HG03565 (cell line): ENCODE data around the gene COL5A2.

ENCODE experiments used
- ATAC-seq: cut with Tn5 transposase; IDR thresholded peaks from one replicate; pipeline ENCODE4 v1.9.1; 2021; ENCODE audit warnings: mild to moderate bottlenecking, moderate library complexity; ENCODE audit not compliant: unreplicated experiment

COL5A2 gene

DNA sequence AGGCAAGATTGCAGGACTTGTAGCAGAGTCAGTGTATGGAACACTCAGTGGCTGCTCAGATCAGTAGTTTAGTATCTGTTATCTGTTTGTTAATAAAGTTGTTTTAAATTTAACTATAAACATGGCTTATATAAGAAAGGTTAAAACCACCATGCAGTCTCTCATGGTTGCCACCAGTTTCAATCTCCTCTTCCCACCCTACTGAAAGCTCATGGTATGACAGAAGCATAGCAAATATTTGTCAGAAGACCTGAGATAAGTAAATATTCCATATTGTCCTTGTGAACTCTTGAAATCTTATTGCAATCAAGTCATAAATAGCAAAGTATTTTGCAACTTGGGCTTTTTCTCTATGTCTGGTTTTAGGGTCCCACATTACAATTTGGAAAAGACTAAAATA is 2.1 kb upstream of the COL5A2 start:
- ATAC-seq, result no peak

DNA sequence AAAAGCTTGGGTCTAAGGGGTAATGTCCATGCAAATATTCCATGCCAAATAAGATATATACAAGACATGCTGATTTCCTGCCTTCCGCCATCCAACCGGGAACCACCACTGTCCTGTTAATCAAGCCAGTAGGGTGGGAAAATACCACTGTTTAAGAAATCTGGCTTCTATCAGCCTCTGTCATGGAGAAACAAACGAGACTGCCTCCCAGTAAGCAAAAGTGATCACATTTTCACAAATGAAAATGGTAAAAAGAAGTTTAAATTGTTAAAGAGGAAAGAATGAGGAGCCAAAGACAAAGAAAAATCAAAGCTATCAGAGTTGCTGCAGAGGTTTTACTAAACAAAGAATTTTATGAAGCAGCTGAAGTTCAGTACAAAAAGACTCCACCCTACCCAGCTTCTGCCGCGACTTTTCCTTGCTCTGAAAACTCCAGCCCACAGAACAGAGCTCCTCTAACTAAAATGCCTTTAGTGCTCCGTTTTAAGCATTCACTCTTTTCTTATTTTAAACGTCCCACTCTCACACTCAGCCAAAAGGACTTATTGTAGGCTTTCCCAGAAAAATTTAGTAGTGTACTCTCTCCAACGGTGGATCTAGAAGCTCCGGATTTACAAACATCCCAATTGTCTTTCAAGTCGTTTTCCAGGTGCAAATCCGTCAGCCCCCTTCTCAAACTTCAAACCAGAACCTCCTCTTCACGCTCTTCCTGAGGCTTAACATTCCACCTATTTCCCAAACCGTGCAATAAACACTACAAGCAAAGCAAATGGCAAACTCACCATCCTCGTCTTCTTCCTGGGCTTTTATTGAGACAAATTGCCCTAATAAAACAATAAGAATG is 613 bp downstream of the COL5A2 start:
- ATAC-seq, result no peak

DNA sequence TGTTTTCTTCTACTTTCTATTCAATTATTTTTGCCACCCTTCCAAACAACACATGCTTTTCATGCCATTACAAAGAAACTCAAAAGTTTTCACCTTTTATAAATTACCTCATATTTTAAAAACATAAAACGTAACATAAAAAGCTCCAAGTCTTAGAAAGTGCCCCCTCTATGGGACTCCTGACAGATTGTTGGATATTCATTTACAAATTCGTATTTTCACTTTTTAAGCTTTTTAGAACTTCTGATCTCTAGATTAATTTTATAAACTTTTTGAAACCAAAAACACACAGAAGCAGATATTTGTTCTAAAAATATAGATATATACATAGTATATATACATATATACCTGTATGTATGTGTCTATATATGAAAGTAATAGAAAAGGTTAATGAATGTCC is 1.5 kb downstream of the COL5A2 start:
- no peak for ATAC-seq

DNA sequence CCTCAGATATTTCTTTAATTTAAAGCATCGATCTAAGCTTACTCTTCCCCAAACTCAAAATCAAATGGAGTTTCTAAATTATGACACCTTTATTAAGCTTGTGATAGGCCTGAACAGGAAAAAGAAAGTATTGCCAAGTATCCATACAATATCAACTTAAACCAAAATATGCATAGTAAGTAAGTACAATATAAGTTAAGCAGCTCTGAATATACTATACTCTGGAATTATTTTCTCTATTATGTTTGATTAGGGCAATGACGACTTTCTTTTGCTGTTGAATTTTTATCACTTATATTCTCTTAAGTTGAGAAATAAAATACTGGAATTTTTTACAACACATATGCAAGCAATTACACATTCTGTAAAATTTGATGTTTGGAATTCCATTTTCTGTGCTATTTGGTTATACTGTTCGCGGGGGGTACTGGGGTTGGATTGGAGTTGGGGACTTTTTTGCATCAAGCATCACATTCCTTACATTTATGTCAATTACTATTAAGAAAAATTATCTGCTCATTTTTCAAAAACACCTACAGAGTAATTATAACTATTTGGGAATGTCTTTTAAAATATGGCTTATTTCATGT is 2.2 kb downstream of the COL5A2 start:
- no peak for ATAC-seq

DNA sequence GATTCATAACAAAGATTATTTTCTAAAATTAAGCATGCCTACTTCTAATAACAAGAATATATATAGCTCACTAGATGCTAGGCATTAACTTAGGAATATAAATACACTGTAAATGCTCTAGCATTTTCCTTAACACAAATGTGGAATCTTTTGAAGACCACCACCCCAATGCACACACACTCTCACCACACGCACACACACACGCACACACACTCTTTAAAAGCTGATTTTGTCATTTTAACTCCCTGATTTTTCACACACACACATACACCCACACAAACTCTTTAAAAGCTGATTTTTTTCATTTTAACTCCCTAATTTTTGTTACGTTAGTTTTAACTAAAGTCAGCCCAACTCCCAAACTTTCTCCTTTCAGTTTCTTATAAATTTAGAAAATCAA is 3.0 kb downstream of the COL5A2 start:
- no peak for ATAC-seq

DNA sequence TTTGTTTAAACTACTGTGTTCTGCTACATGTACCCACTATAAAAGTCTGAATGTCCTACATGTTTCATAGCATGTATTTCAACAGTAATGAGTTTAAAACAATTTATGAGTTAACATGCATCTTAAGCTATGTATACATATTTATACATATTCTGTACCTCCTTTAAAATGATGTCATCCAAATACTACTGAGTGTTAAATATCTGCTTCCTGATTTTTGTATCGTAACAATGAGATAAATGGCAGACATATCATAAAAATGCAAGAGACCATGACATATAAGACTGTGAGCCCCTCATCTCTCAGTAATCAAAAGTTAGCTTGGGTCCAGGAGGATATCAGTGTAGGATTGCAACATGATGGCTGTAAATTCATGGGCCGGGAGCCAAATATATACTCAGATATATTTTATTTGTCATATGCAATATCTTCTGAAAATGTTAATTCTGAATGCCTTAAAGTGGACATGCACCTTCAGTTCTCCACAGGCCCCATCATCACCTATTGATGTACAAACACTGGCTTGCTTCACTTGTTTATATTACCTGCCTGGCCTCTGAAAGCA is 3.6 kb downstream of the COL5A2 start:
- ATAC-seq, result no peak

DNA sequence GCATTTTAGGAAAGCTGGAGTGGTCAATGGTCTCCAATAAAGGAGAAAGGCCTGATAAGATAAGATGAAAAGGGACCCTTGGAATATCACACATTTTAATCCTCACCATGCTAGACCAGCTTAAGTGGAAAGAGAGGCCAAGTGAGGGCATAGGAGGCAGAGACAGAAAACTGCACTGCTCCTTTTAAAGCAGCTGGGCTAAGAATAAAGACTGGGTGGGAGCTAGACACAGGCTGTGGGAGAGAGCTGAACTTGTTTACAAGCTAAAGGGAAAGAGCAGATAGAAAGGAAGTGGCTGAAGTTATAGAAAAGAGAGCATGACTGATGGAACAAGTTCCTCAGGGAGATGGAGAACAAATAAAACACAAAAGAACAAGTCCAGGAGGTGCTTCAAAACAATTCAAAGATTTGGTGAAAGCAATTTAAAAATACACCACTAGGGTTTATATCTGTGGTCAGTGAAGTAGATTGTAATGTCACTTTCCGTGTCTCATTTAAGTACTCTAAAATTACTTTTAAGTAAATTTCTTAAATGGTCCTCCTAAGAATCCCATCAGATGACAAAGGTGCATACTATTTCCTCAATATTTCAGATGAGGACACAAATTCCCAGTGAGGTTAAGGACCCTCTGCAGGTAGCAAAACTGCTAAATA is 7.5 kb downstream of the COL5A2 start:
- ATAC-seq, result no peak

DNA sequence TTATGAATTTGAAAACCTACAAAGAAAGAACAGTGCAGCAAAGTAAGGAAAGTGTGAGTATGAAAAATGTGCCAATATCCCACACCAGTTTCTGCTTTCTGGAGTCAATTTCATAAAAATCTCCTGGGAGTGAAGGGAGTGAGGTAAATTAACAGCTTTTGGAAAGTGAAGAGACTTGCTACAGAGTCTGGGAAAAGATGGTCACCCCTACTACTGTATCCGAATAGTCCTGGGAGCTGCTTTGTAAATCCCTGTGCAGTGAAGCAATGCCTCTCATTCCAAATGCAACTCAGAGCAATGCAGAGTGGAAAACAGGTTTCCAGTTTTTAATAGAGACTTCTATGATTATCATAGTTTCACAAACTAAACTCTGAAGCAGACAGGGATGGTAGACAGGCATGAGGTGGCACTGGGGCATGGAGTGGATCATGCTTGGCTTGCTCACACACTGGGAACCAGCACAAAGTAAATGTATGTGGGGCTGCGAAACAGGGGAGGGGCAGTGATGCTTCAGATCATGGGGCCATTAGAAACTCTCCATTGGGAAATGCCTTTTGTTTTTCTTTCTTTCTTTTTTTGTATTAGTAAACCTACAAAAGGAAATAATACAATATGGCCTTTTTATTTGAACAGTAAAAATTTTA is 10.6 kb downstream of the COL5A2 start:
- no peak for ATAC-seq

DNA sequence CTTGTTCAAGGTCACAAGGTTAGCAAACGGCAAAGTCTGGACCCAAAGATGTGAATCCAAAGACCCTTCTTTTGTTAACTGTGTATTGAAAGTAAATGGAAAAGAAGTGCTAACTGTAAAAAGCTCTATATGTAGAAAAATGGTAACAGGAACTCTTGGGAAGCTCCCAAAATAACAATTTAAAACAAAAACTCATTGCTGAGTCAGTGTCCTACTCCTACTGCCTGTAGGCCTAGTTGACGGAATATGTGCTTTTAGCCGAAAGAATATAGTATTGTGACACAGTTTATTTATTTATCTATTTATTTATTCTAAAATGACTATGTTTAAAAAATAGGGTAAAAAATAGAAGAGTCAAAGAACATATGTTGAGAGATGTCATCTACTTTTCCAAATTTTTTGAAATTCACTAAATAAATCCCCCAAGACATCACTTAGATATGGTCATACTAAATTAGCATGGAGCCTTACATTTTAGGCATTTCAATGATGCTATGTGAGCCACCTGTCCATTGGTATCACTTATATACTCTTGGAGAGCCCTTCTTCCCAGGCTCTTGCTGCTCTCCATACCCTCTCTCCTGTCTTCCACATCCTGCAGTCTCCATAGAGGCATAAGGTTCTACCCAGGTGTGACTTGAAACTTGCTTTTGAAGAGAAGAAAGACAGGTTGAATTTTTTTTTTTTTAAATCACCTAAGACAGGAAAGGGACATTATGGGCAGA is 13.7 kb downstream of the COL5A2 start:
- ATAC-seq, result no peak

DNA sequence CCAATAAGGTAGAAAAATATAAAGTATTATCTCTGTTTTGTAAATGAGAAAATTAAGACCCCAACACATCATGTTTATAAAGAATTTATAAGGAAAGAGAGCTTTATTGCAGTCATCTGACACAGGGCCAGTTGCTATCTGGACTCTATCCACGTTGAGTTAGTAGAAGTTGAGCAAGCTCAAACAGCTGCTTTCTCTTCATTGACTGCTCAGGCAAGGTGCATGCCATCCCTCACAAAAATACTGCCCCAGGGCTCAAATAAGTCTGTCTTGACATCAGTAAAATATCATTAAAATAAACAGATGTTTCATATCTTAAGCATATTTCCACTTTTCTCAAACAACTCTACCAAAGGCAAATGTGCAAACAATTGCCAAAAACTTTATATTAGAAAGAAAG is 14.8 kb downstream of the COL5A2 start:
- ATAC-seq, result no peak

DNA sequence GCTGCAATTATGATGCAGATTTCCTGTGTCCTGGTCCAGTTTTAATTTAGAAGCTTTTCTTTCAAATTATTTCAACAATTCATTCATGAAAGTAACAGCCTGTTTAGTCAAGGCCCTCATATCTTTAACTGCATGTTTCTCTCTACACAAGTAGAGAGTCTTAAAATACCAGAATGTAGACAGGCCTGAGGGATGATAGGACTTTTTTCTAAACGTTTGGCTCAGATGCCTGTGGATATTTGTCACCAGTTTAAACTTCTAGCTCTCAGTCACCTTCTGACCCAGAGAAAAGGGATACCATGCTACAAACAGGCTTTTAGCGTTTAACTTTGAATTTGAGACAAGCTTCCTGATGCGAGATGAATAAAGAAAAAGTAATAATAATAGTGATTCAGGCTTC is 15.7 kb downstream of the COL5A2 start:
- no peak for ATAC-seq

DNA sequence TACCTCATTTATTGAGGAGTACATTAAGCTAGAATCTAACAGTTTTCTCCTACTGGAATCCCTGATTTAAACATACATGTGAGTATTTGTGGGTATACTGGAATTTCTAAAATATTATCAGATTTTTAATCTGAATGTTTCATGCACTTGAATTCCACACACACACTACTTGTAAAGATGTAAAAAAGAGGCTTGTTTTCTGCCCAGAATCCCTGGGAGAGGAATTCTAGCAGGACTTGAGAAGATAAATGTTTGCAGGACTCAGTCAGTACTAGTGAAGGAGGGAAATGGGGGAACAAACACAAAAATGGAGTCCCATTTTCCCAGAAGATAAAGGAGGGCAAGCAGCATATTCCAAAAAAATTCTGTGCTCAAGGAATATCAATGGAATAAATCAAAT is 17.0 kb downstream of the COL5A2 start:
- ATAC-seq, result no peak

DNA sequence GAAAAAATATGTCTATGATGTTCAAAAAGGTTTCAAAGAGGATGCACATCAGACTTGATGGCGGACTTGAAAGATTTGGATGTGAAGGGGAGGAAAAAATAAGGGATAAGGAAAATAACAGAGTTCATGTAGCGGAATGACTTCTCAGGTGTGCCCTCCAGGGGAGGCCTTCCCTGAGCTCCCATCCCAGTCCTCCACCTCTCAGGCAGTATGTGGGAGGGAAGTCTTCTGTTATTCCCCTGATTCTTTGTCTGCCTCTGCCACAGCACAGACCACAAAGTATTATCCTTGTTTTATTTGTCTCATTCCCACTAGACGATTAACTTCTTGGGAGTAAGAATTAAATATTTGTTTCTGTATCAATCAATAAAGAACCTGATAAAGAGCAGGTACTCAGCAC is 17.7 kb downstream of the COL5A2 start:
- ATAC-seq, result no peak

DNA sequence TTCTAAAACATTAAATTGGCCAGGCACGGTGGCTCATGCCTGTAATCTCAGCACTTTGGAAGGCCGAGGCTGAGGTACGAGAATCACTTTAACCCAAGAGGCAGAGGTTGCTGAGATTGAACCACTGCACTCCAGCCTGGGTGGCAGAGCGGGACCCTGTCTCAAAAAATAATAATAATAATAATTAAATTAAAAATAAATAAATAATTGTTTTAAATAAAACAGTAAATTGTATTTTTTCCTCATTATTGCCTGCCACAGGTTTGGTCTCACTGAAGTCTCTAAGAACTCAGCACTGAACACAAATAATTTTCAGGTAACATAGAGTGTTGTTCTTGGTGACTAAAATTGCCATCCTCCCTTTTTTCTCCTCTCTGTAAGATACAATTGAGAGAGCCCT is 19.8 kb downstream of the COL5A2 start:
- no peak for ATAC-seq

DNA sequence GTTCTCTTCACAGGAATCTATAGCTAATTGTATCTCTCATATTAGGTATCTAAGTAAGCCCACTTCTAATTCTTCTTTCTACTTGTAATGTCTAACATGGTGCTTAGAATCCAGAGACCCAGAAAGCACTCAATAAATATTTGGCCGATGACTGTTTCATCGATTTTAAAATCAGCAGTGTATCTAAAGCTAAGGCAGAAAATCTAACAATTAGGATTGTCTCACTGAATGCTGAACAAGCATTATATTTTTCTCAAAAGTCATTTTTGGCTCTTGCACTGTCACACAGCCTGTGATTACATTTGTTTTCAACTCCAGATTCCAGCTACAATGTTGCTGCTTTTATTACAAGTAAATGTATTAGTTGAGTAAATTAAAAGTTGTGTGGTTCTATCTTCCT is 20.3 kb downstream of the COL5A2 start:
- ATAC-seq, result no peak

DNA sequence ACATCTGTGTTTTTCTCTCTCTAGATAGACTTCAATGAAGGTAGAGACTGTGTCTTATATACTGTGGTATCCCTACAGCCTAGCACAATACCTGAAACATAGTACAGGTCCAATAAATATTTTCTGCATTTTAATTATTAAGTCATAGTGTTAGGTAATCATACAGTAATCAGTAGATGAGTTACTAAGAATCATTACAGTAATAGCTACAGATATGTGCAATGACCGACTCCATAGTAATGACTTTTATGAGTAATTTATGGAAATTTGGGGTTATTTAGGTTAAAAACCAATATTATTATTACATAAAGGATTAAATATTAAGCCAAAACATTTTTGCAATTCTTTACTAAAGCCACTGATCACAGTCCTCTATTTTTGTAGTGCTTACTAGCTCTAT is 21.6 kb downstream of the COL5A2 start:
- ATAC-seq, result no peak

DNA sequence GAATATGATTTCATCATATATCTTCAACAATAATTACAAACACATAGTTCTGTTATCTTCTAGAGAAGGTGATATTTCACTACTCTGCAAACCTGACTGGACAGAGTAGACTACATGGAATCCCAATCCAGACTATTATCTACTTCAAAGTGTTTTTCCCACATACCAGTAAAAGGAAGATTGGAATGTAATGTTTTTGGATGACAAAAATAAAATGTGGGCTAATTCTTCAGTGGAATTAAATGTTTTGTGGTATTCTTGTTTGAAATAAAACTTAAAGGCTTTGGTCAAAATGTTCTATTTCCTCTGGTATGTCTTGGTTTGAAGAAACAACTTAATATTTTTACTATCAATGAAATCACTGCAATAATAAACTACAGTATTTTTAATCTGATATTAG is 22.1 kb downstream of the COL5A2 start:
- no peak for ATAC-seq

DNA sequence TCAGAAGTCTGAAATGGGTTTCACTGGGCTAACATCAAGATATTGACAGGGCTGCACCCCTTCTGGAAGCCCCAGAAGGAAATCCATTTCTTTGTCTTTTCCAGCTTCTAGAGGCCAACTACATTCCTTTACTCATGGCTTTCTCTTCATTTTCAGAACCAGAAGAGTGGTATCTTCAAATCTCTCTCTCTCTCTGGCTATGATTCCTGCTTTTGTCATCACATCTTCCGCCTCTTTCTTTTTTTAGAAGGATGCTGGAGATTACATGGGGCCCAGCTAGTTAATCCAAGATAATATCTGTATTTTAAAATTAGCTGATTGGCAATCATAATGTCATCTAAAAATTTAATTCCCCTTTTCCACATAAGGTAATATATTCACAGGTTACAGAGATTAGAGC is 23.8 kb downstream of the COL5A2 start:
- no peak for ATAC-seq

DNA sequence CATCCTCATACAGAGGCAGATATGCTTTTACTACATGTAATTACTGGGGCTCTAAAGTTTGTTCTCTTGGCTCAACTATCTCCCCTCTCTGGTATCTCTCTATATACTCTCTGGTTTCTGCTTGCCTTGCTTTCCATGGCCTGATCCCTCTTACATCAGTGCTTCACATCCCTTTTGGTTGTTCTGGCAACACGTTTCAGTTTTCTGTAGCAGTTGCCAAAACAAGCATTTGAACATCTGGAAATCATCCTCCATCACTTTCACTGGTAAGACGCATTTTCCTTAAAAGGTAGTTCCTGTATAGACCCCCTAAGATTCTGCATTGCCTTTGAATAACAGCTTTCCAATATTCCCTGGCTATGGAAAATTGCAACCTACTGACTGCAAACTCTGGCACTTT is 25.9 kb downstream of the COL5A2 start:
- no peak for ATAC-seq

DNA sequence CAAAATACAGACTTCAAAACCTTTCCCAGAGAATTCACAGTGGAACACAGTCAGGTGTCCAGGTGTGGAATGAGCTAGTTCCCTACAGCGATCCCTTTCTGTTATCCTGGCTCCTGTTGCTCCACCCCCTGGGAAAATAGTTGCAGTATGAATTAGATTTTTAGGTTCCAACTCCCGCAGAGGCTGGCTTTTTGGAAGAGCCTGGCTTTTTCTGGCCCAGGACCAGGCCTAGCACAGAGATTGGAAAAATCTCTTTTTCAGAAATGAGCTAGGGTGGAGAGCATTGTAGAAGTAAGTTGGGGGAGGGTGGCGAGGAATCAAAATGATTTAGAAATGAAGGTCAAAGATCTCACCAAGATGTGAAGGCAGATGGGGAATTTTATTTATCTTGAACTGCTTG is 27.1 kb downstream of the COL5A2 start:
- ATAC-seq, result no peak

DNA sequence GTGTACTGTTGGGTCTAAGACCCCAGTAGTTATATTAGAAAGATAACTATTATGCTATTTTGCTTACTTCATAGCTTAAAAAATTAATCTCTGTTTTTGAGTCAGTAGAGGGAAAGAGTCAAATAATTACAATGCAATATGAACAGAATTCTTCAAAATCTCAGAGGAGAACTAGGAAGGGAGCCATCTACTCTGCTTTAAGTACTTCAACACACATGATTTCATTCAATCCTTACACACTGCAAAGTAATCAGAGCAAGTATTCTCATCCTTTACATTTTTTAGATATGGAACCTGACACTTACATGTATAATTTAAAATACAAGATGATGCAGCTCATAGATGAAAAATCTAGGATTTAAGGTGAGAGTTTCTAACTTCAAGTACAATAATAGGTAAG is 27.7 kb downstream of the COL5A2 start:
- no peak for ATAC-seq
